Kidney capillary endothelial cell (primary cell): ENCODE results near the gene EFNB1.

ENCODE experiments used
- DNase-seq: peaks from one replicate; pipeline ENCODE4 v3.0.0-alpha.2; 2018; ENCODE audit warnings: low spot score

The EFNB1 gene

GRCh38 chrX:68889249-68889648 is 60.4 kb downstream of the EFNB1 start:
- no peak for DNase-seq
